GM18907 (cell line): Measurements from ENCODE around the gene DZIP1.

Source experiments
- ATAC-seq: cut with Tn5 transposase; IDR thresholded peaks from one replicate; pipeline ENCODE4 v1.9.1; 2021; ENCODE audit warnings: mild to moderate bottlenecking, moderate library complexity; ENCODE audit not compliant: unreplicated experiment

DZIP1 gene

GRCh38 chr13:95552539-95553441 is 91.7 kb downstream of the DZIP1 start, which contains the start of gene CLDN10:
TSS of gene CLDN10 (plus strand) at chr13:95552720. CDS start at chr13:95552754, 34 bp downstream.
- peak; percentile 52 for ATAC-seq

GRCh38 chr13:95552208-95552538 is 92.3 kb downstream of the DZIP1 start:
- peak; percentile 20 for ATAC-seq

GRCh38 chr13:95547531-95548167 is 96.9 kb downstream of the DZIP1 start:
- no peak for ATAC-seq

DNA sequence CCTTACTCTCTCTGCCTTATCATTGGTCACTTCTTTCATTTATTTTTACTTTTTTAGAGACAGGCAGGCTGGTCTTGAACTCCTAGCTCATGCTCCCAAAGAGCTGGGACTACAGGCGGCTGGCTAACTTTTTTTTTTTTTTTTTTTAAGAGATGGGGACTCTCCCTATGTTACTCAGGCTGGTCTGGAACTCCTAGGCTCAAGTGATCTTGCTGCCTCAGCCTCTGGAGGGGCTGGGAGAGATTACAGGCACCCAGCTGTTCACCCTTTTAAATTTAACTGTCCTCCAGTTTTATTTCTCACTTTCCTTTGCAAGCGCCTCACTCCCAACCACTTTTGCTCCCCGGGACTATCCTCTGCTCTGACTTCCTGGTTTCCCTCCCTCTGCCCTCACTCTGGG is 97.6 kb downstream of the DZIP1 start:
- no peak for ATAC-seq

DNA sequence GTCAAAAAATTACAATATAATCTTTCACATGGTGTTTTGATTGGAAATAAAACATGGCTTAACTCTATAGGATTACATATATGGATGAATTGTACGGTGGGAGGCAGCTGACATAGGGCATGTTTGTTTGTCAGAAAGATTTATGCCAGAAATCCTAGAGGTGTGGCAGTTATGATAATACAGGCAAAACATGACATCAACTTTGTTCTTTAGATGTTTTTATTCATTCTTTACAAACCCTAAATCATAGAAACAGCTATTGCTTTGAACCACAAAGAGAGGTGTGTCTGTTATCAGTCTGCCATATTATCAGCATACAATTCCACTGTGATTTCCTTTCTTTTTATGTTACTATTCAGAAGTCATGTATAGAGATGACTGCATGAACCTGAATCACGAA is 100.2 kb downstream of the DZIP1 start:
- ATAC-seq, result no peak

GRCh38 chr13:95541911-95542474 is 102.5 kb downstream of the DZIP1 start:
- no peak for ATAC-seq

GRCh38 chr13:95541308-95541707 is 103.2 kb downstream of the DZIP1 start:
- no peak for ATAC-seq

GRCh38 chr13:95540888-95541287 is 103.6 kb downstream of the DZIP1 start:
- no peak for ATAC-seq

DNA sequence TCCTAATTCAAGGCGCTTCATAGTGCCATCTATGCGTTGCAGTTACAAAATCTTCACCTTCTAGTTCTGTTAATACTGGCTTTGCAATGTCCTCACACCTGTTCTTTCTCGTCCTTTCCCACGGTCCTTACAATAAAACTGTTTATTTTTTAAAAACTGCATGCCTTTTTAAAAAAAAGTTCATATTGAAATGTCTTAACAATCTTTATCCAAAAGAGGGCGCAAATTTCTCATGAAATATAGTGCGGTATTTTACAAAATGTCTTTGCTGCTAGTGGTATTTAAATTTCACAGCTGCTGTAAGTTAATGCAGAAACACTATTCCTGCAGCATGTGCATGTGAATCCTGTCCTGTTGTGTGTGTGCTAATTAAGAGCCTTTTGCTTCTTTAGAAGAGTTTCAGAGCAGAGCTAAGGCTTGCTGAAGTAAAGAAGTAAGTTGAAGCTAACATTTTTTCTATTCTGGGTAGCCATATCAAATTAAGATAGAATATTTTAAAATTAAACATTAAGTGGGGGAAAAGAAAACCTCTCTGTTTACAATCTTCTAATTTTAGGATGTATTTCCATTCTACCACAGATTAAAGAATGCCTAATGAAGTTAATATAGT is 107.8 kb downstream of the DZIP1 start:
- ATAC-seq, result no peak

- peak; percentile 63 for ATAC-seq
These were observed 109.3 kb downstream of the DZIP1 start for GRCh38 chr13:95535243-95535642.

DNA sequence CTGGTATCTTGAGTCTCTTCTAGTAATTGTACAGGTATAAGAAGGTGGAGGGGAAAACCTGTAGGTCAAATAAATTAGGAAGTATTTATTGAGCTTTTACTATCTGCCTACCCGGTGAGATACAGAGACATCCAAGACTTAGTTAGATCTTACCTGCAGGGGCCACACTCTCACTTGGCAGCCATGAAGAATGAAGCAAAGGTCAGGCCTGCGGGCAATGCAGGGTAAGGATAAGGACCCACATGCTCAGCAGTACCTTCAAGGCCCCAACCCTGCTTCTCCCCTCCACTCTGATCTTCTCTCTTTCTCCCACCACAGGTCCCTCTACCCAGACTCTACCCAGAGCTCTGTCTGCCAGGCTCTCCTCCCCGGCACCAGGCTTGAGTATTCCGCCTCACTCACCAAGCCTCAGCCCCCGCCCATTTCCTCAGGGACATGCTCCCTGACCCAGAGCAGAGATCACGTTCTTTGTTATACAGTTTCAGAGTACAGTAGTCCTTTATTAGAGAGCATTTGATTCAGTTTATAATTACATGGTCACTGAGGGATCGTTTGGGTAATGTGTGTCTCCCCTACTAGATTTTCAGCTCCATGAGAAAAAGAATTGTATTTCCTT is 110.9 kb downstream of the DZIP1 start:
- no peak for ATAC-seq

GRCh38 chr13:95530178-95530577 is 114.3 kb downstream of the DZIP1 start:
- ATAC-seq, result no peak
